ENCODE measurements around the gene MSRB1. TPM values are rescaled to one million over a fixed set of nuclear protein-coding genes. Genes with fewer than 3 reads are reported as not detected.
A peak's percentile ranks its signal among the peaks of the same experiment; 100 is the strongest.

The MSRB1 gene
- polyA plus RNA-seq, 2 of the 4 experiments (the other 2 are of a cell fraction) = 27.7 to 37.5 TPM

- H3K9me3 ChIP-seq = no peaks in the 10 kb centered on the region
- H3K4me2 ChIP-seq = no peak overlapping the region
- ATAC-seq = no peak
- no peak for DNase-seq (ENCODE audit: low read depth in 1 of 2, low spot score in 1 of 2)
- ChIA-PET POLR2A (no interaction called here), CTCF (interaction anchor here (0.9 to 1.4 kb wide), 7 partner anchors 11 to 95 kb away, joined by 3 to 7 read pairs (median 3); no protein-coding TSS in a partner anchor)
- no peak for TF ChIP-seq NPAS2 (CRISPR knock-in tag; IDR thresholded peaks at IDR 0.05; ENCODE audit: borderline replicate concordance)
- H3K4me1 ChIP-seq = peaks cover 19% of the 10 kb centered on the region
- WGBS (ENCODE audit: missing lambda C conversion rate) = 65% methylated on average over 9 of the region's 9 CpGs
- no peak overlapping the region for H3K4me3 ChIP-seq
- peak overlapping the region in 1 of 2 experiments; percentile 13; a peak in 1 of 6 replicates for H3K27ac ChIP-seq
- no peak for FAIRE-seq
Observed at GRCh38 chr16:1908983-1909382, 34.0 kb downstream of the MSRB1 start.

- H3K27ac ChIP-seq = no peak overlapping the region
- ATAC-seq (no peak), DNase-seq (ENCODE audit: low read depth in 1 of 2, low spot score in 1 of 2) (no peak), FAIRE-seq (no peak)
- no peak overlapping the region for H3K4me3 ChIP-seq
- WGBS (ENCODE audit: missing lambda C conversion rate) = 95% methylated on average over 12 of the region's 17 CpGs
- no peak for TF ChIP-seq CHD4 (IDR thresholded peaks at IDR 0.05; ENCODE audit: borderline replicate concordance)
- TF ChIP-seq NPAS2 (CRISPR knock-in tag; IDR thresholded peaks at IDR 0.05; ENCODE audit: borderline replicate concordance) = no peak
- TF ChIP-seq KDM5A (IDR thresholded peaks at IDR 0.05) = no peak
- TF ChIP-seq MAZ (IDR thresholded peaks at IDR 0.05; ENCODE audit: borderline replicate concordance, low read depth, low read length) = no peak
- TF ChIP-seq ZC3H11A (IDR thresholded peaks at IDR 0.05) = no peak
- no peak for TF ChIP-seq CHD2 (IDR thresholded peaks at IDR 0.05; ENCODE audit: low read length, partially characterized antibody)
- no peak for TF ChIP-seq HOXB13 (CRISPR knock-in tag; IDR thresholded peaks at IDR 0.05; ENCODE audit: low read depth)
- no peak for TF ChIP-seq PBX3 (IDR thresholded peaks at IDR 0.05)
- no peak for TF ChIP-seq SMC3 (IDR thresholded peaks at IDR 0.05)
- no peak for TF ChIP-seq HDAC2 (IDR thresholded peaks at IDR 0.05)
- TF ChIP-seq SREBF2 (IDR thresholded peaks at IDR 0.05) = no peak
- no peak for TF ChIP-seq CBX8 (IDR thresholded peaks at IDR 0.05)
- TF ChIP-seq HEYL (CRISPR knock-in tag; IDR thresholded peaks at IDR 0.05) = no peak
- no peak for TF ChIP-seq HOXA7 (CRISPR knock-in tag; IDR thresholded peaks at IDR 0.05)
- no peaks in the 10 kb centered on the region for H3K9me3 ChIP-seq
- H3K4me2 ChIP-seq = no peak overlapping the region
- CTCF ChIA-PET = interaction anchor here (0.7 to 1.4 kb wide), 7 partner anchors 10 to 96 kb away, joined by 3 to 7 read pairs (median 3); no protein-coding TSS in a partner anchor
- POLR2A ChIA-PET = no interaction called here
- H3K4me1 ChIP-seq = peaks cover 11% of the 10 kb centered on the region
Observed at GRCh38 chr16:1908184-1908583, 34.8 kb downstream of the MSRB1 start.

DNA sequence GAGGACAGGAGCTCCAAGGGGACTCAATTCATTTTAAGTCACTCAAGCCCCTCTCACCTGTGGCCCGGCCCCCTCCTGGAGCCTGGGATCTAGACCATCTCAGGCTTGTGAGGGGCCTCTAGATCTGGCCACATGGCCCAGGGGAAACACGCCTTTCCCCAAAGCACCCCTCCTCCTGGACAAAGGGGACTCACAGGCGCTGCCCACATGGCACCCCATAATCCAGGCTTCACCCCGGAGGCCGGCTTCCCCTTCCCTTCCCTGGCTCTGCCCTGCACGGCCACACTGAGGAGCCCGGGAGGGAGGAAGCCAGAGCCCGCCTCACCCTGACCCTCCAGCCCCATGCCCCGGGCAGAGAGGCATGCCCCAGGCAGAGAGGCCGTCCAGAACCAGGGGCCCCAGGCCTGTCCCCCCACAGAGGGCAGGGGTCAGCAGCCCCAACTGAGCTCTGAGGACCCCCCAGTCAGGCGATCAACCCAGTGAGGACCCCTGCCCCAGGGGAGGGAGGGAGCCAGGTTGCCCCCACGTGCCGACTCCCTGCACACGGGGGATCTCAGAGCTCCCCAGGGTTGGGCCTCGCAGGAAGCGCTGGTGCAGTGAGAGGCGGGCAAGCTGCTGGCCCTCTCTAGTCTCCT lies 35.7 kb downstream of the MSRB1 start:
- Histone ChIP-seq H3K9me3 (no peaks in the 10 kb centered on the region), H3K4me1 (peaks cover 9% of the 10 kb centered on the region; the same call in 1 of the 3 replicates), H3K4me3 (no peak overlapping the region), H3K27ac (no peak overlapping the region), H3K4me2 (no peak overlapping the region)
- DNase-seq (ENCODE audit: low read depth in 1 of 2, low spot score in 1 of 2) (no peak), FAIRE-seq (no peak), ATAC-seq (peak in 1 of 2 experiments; percentile 17; a peak in 3 of 6 replicates)
- POLR2A ChIA-PET = no interaction called here
- CTCF ChIA-PET = interaction anchor here (1.3 kb wide), 1 partner anchor 9 kb away, joined by 4 read pairs; no protein-coding TSS in a partner anchor
- TF ChIP-seq TFCP2L1 (CRISPR knock-in tag; IDR thresholded peaks at IDR 0.05) (no peak), REST (IDR thresholded peaks at IDR 0.05) (no peak), CHD2 (IDR thresholded peaks at IDR 0.05; ENCODE audit: low read length, partially characterized antibody) (no peak), EHF (CRISPR knock-in tag; IDR thresholded peaks at IDR 0.05) (no peak), HOXB13 (CRISPR knock-in tag; IDR thresholded peaks at IDR 0.05; ENCODE audit: low read depth) (no peak), CBX2 (IDR thresholded peaks at IDR 0.05; ENCODE audit: borderline replicate concordance, low read depth) (no peak)
- 91% methylated on average over 9 of the region's 17 CpGs for WGBS (ENCODE audit: missing lambda C conversion rate)

Measured in A549 (cell line).